GM19372 (cell line): ENCODE results near the gene POLRMT.

Source experiments
- ATAC-seq: cut with Tn5 transposase; IDR thresholded peaks from one replicate; pipeline ENCODE4 v1.9.1; 2021; ENCODE audit warnings: mild to moderate bottlenecking, low read depth, moderate library complexity; ENCODE audit not compliant: unreplicated experiment

POLRMT gene

DNA sequence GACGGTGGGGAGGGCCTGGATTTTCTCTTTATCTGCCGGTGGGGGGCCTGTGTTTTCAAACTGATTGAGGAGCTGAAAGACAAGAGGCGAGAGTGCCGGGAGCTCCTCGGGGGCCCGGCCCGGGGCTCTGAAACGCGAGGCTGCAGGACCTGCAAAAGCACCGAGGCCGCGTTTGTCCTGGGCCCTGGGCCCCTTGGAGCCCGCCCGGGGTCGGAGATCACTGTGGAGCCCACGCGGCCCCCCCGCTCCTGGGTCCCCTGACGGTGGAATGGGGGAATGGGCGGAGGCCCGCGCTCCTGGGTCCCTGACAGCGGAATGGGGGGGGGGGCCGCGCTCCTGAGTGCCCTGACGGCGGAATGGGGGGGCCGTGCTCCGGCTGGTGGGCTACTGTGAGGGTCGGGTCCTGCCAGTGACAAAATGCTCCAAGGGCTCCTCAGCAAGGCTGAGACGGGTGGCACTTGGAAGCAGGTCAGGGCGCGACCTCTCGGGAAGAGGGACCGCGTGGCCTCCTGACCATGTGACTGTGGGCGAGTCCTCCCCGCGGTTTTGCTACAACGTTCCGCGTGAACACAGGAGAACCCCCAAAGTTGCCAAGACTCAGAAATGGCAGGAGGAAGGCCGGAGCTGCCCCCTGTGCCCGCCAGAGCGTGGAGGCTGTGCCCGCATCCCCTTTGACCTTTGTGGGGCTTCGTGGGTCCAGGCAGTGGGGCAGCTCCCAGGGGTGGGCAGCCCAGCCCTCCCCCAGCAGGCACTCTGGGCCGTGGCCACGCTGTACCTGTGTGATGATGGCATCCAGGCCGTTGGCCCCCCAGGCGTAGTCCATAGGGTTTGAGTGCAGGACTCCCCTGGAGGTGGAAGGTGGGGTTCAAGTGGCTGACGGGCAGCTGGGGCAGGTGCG lies 15.8 kb upstream of the POLRMT start:
- no peak for ATAC-seq

- no peak for ATAC-seq
Measured at GRCh38 chr19:648305-648704, 15.0 kb upstream of the POLRMT start.

DNA sequence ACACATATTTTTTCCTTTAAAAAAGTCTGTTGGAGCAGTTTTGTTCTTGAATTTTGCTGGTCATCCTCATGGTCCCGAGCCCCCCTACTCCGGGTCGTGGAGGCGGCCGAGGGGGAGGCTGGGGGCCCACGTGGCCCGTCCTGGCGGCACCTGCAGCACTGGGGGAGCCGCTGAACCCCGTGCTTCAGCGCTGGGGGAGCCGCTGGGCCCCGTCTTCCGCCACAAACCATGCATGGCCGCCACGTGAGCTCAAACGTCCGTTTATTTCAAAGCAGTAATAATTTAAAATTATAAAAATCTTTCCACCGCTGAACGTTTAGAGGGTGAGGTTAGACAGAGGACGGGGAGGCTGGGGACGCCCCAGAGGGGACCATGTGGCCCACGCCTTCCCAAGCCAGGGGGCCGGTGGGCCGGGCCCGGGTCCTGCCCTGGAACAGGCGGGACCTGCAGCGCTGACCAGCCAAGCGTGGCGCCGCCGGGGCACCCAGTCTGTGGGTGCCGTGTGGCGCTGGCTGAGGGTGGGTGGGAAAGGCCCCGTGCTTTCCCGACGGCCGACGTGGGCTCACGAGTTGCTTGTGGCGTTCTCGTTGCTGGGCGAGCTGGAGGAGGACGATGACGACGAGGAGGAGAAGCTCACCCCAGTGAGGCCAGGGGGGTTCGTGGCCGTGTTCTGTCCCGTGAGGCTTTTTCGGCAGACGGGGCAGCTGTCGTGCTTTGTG lies 14.4 kb upstream of the POLRMT start:
- ATAC-seq = no peak

DNA sequence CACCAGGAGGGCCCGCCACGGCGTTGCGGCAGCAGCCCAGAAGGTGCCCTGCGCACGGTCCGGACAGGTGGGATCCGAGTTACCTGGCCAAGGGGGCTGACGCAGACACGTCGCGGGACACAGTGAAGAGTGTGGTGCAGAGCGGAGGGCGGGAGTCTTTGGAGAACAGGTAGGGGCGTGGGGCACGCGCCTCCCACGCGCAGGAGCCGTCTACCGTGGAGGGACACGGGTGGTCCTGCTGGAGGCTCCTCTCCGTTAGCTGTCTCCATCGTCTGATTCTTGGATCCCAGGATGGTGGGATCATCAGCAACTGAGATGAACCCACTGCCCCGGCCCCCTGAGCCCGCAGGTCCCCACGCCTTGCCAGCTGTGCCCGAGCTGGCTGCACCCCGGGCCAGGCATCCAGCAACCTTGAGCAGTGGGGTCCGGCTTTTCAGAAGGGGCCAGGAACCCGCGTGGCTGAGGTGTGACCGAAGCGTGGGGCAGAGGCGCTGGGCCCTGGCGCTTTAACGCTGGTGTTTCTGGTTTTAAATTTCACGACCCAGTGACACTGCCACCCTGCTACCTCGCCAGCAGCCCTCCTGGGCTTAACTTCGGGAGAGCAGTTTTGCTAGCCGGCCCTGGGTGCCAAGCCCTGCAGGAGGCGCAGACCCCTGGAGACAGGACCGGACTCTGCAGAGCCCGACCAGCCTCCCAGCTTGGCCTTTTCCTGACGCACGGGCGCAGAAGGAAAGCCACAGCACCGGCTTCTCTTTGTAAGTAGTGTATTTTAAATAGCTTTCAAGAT lies 13.6 kb upstream of the POLRMT start:
- no peak for ATAC-seq

DNA sequence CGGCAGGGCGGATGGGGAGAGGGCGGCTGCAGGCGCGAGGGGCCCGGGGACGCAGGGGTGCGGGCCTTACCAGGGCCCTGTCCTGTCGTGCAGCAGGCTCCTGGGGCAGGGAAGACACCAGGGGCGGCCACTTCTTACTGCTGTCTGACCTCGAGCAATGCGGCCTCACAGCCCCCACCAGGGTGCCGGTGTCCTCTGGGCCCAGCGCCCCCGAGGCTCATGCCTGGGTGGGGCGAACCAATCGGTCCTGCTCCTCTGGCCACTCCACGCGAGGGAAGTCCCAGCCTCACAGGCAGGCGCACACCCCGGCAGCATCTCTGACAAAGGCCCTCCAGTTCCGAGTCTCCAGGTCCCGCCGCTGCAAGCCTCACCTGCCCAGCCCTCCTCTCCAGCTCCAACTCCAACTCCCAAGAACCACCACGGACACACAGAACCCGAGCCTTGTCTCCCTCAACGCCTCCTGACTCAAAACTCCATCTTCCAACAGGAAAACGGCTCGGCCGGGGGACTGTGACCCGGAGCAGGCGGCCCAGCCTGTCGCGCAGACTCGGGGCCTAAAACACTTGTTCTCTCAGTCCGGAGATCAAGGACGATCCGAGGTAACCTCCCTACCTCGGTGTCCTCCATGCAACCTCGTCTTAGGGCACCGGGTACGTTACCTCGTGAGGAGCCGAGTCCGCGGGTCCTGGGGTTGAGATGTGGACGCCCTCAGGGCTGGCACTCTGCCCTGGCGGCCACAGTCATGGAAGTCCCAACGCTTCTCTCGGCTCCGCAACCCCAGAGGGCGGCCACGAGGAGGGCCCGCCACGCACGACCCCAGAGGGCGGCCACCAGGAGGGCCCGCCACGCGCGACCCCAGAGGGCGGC lies 12.8 kb upstream of the POLRMT start:
- ATAC-seq = no peak

GRCh38 chr19:644789-645188 lies 11.5 kb upstream of the POLRMT start:
- no peak for ATAC-seq

- no peak for ATAC-seq
Measured at GRCh38 chr19:644363-644762, 11.0 kb upstream of the POLRMT start.

DNA sequence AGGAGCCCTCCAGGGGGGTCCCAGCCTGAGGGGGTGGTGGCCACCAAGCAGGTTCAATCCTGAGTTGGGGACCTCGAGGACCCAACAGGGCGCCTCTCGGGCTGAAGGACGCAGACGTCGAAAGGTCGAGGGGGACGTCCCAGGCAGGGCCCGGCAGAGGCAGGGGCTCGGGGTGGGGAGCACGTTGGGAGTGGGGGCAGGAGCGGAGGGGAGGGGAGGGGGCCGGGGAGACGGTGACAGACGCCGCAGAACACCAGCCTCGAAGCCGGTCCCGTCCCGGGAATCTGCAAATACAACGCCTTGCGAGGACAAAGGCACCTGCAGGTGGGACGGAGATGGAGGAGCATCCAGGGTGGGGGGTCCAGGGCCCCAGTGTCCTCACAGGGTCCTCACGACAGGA lies 10.4 kb upstream of the POLRMT start:
- ATAC-seq = no peak

DNA sequence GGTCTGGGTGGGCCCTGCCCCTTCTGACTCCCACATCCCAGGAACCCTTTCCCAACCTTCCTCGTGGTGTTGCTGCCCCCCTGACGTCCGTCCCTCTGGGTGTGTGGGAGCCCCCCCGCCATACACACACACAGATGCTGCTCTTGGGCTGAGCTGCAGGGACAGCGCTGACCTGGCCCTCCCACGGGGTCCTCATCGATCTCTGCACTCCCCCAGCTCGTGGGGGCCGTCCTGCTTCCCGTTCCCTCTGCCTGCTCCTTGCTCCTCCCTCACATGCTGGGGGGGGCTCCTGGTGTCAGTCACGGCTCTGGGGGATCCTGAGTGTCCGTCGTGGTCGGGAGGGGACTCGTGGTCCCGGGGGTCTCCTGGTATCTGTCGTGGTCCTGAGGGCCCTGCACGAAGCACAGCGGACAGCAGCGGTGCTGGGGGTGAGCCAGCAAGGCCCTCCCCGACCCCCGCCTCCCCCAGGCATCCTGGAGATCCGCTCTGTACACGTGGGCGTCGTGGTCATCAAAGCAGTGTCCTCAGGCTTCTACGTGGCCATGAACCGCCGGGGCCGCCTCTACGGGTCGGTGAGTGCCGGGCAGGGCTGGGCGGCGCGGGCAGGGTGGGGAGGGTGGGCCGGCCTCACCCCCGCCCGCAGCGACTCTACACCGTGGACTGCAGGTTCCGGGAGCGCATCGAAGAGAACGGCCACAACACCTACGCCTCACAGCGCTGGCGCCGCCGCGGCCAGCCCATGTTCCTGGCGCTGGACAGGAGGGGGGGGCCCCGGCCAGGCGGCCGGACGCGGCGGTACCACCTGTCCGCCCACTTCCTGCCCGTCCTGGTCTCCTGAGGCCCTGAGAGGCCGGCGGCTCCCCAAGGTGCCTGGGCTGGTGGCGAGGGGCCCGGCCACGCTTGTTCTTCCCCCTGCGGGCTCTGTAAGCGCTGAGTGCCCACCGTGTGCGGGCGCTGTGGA lies 9.7 kb upstream of the POLRMT start:
- ATAC-seq = no peak

GRCh38 chr19:641702-642101 lies 8.4 kb upstream of the POLRMT start:
- no peak for ATAC-seq

- ATAC-seq = no peak
Measured at GRCh38 chr19:640606-641189, 7.4 kb upstream of the POLRMT start.

GRCh38 chr19:640161-640558 lies 6.8 kb upstream of the POLRMT start:
- ATAC-seq = no peak

DNA sequence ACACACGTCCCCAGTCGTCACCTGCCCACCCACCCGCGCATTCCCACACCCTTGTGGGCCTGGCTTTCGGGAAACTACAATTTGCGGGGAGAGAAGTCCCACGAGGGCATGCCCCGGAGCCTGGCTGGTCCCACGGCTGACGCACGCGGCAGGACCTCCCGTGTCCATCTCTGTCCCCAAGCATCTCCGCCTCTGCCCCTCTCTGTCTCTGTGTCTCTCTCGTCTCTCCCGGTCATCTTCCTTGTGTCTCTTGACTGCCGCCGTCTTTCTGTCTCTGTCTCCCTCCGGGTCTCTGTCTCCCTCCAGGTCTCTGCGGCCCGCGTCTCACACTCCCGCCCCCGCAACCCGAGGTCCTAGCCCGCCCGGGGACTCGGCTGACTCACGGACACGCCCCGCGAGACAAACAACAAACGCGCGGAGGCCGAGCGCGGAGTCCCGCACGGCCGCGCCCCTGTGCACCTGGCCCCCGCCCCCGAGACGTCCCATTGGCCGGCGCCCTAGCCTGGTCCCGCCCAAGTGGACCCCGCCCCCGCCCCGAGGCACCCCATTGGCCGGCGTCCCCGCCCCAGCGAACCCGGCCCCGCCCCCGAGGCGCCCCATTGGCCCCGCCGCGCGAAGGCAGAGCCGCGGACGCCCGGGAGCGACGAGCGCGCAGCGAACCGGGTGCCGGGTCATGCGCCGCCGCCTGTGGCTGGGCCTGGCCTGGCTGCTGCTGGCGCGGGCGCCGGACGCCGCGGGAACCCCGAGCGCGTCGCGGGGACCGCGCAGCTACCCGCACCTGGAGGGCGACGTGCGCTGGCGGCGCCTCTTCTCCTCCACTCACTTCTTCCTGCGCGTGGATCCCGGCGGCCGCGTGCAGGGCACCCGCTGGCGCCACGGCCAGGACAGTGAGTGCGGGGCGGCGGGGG lies 6.2 kb upstream of the POLRMT start, which contains the start of gene FGF22:
Gene FGF22, plus strand, starts transcription at position 627 of the 908 bp plus-strand sequence. Its CDS starts 47 bp downstream, at position 674.
- no peak for ATAC-seq

DNA sequence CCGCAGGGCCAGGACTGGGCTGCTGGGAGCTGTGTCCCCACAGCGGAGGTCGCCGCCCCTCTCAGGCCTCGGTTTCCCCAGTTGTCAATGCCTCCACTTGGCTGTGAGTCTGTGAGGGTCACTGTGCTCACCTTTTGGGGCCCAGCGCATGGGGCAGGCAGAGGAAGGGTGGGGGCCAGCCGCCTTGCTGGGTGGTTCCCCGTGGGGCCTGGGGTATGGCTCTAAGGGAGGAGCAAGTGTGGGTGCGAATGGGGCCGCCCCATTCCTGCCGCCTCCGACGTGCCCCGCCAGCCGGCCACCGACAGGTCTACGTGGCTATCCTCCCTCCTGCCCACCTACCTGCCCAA lies 5.5 kb upstream of the POLRMT start:
- no peak for ATAC-seq

DNA sequence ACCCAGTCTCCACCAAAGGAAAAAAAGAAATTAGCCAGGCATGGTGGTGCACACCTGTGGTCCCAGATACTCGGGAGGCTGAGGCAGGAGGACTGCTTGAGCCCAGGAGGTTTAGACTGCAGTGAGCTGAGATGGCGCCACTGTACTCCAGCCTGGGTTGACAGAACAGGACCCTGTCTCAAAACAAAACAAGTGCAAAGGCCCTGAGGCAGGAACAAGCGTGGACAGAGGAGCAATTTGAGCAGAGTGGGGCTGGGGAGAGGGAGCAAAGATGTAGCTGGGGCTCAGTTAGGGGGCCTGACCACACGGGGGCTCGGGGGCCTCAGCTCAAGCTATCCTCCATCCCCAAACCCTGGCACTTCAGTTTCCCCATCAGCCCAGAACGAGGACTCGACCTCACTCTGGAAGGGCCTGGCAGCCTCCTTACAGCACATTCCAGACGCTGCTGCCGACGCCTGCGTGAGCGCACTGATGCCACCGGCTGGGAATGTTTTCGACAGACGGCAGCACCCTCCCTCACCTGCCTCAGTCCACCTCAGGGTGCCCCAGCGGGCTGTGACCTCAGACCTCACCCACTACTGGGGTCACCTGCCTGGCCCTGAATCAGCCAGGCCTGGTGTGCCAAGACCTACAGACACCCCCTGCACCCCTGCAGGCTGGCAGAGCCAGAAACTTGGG lies 1.8 kb upstream of the POLRMT start:
- ATAC-seq = no peak

DNA sequence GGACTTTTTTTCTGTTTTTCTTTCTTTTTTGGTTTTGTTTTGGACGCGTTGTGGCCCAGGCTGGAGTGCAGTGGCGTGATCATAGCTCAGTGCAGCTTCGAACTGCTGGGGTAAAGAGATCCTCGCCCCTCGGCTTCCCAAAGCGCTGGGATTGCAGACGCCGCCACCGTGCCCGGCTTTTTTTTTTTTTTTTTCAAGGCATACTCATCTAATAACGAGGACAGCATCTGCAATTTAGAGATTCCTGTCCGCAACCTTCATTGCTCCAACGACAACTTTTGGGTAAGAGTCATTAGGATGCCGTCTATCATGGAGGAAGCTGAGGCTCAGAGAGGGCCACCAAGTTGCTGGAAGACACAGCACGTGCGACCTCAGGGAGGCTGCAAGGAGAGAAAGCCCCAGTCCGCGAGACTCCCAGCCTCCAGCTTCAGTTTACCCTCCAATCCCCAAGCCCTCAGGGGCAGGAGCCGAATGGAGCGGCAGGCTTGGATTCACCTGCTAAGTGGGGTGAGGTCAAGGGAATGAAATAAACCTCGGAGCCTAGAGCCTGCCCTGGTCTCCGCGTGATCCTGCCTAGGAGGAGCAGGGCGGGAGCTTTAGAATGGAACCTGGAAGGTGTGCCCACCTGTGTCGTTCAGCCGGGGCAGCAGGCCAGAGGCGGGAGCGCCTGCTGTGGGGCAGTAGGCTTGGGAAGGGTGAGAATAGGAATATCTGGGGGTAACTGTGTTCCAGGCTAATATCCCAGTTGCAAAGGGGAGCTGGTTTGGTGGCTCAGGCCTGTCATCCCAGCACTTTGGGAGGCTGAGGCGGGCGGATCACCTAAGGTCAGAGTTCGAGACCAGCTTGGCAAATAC lies 676 bp upstream of the POLRMT start:
- ATAC-seq = no peak
